GM21367 (cell line): ENCODE measurements around the gene AK8.
"Not testable (repeated sequence)": the region's sequence is repeated elsewhere in the genome, so short reads cannot be mapped to it uniquely, and the experiment has no call there.

ENCODE experiments used
- ATAC-seq: cut with Tn5 transposase; IDR thresholded peaks from one replicate; pipeline ENCODE4 v1.9.1; 2021; ENCODE audit not compliant: unreplicated experiment

AK8 gene

GRCh38 chr9:132774886-132775285, 103.2 kb downstream of the AK8 start:
- no peak for ATAC-seq

- no peak for ATAC-seq
Observed at GRCh38 chr9:132773764-132774339, 104.2 kb downstream of the AK8 start.

GRCh38 chr9:132773093-132773492, 105.0 kb downstream of the AK8 start:
- ATAC-seq: no peak

GRCh38 chr9:132771752-132772151, 106.3 kb downstream of the AK8 start:
- ATAC-seq: not testable (repeated sequence)

GRCh38 chr9:132770770-132771310, 107.2 kb downstream of the AK8 start:
- ATAC-seq: no peak

- ATAC-seq: peak; percentile 52
Observed at GRCh38 chr9:132769906-132770769, 107.9 kb downstream of the AK8 start.

- ATAC-seq: peak; percentile 43
Observed at GRCh38 chr9:132768932-132769905, 108.9 kb downstream of the AK8 start.

- ATAC-seq: no peak
Observed at GRCh38 chr9:132763574-132763973, 114.5 kb downstream of the AK8 start.

GRCh38 chr9:132762896-132763295, 115.2 kb downstream of the AK8 start:
- ATAC-seq: no peak

- no peak for ATAC-seq
Observed at GRCh38 chr9:132761602-132762001, 116.5 kb downstream of the AK8 start.

- no peak for ATAC-seq
Observed at GRCh38 chr9:132760057-132760456, 118.0 kb downstream of the AK8 start.

- ATAC-seq: no peak
Observed at GRCh38 chr9:132757016-132757415, 121.1 kb downstream of the AK8 start.

- ATAC-seq: no peak
Observed at GRCh38 chr9:132756214-132756845, 121.8 kb downstream of the AK8 start.

- ATAC-seq: no peak
Observed at GRCh38 chr9:132755096-132755495, 123.0 kb downstream of the AK8 start.

- no peak for ATAC-seq
Observed at GRCh38 chr9:132754236-132754635, 123.8 kb downstream of the AK8 start.

- ATAC-seq: no peak
Observed at GRCh38 chr9:132753593-132753880, 124.5 kb downstream of the AK8 start.

- ATAC-seq: no peak
Observed at GRCh38 chr9:132752877-132753592, 125.0 kb downstream of the AK8 start.

- no peak for ATAC-seq
Observed at GRCh38 chr9:132750668-132751067, 127.4 kb downstream of the AK8 start.

GRCh38 chr9:132749306-132749705, 128.8 kb downstream of the AK8 start:
- no peak for ATAC-seq

GRCh38 chr9:132748450-132748849, 129.6 kb downstream of the AK8 start:
- ATAC-seq: no peak
